NCI-H2171 treated with DMSO at 0.1 percent for 48 hours (cell line): ENCODE data around the gene EFTUD2.
"Not testable (repeated sequence)": the region's sequence is repeated elsewhere in the genome, so short reads cannot be mapped to it uniquely, and the experiment has no call there.

Experiments
- DNase-seq: peaks from one replicate; lab custom pipeline; 2025; lab: John Stamatoyannopoulos, UW

EFTUD2 gene

DNA sequence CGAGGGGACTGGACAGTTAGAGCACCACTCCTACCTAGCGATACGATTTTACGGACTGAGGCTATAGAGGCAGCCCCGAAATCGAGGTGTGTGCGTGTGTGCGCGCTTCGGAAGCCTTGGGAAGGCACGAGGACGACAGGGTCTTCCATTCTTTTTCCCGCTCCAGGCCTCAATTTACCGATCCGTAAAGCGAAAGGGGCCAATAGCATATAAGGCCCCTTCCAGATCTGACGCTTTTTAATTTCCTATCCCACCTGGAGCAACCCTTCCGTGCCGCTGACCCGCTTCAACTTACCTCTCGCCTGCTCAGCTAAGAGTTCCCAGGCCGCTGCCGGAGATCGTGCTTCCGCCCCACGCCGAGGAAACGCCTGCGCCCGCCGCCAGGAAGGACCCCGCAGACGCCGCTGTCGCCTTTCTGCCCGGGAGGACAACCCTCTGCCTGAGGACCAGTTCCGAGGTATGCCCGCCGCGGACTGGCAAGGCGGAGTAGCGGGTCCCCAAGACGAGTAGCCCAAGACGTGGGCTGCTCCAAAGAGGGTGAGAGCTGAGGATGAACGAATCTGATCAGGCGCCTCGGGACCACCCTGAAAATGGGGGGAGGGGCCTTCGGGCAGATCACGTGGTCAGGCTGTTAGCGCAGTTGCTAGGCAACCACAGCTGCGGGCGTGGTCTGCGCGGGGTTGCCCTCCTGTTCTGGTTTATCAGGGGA lies at the start of gene EFTUD2:
EFTUD2 (minus strand) TSS at position 372 of the 709 bp plus-strand sequence. CDS start 4,924 bp downstream, outside the sequence.
- peak; percentile 97 for DNase-seq

DNA sequence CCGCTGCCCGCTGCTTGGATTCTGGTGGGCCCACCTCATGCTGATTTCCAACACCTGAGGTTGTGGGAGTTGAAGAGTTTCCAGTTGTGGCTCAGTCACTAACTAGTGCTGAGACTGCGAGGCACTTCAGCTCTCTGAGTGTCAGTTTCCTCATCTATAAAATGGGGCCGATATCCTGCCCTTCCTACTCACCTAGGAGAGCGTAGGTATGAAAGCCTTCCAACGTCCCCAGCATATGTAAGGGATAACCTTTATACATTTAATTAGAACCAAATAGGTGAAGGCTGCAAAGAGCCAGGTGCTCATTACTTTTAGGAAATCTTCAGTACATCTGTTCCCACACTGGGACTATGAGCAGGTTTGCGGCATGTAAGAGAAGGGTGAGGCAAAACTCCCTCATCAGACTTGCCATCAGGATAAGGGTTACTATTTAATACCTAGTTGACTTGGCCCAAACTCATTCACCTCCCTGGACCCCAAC lies 49.1 kb upstream of the EFTUD2 start:
- DNase-seq = no peak

DNA sequence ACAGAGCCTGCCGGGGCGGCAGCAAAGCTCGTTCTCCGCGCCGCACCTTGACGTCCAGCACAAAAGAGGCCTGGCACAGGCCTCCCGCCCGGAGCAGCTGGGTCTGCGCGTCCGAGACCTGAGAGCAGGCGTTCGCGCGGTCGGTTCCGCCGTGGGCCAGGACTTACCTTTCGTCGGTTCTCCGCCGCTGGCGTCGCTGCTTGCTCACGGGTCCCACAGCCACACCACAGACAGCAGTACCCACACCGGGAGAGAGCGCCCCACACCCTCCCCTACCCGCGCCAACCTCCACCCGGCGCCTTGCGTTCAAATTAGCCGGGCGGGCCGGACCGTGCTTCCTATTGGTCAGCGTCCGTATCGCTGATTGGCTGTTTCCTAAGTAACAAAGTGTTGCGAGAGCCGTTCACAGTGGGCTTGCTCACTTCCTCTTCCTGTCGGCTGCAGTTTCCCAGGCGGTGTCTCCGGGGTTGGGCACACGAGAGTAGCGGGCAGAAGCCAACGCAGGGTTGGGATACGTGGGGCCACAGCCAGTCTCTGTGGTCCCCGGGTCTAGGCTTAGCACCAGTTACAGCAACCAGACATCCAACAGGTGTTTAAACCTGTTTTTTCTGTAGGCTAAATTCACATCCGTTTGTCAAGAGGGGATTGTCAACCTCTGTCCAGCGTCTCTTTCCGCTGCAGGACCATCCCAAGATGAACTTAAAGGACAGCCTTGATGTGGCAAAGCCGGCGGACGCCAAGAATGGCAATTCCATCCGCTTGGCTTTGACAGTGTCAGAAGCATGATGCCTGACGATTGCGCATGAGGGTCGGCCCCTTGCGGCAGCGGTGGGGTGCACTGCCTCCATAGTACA lies 48.4 kb upstream of the EFTUD2 start, which contains the start of gene KIF18B:
KIF18B (minus strand) TSS at position 313 of the 854 bp plus-strand sequence. CDS start 11,429 bp downstream, outside the sequence.
- DNase-seq = peak; percentile 98

DNA sequence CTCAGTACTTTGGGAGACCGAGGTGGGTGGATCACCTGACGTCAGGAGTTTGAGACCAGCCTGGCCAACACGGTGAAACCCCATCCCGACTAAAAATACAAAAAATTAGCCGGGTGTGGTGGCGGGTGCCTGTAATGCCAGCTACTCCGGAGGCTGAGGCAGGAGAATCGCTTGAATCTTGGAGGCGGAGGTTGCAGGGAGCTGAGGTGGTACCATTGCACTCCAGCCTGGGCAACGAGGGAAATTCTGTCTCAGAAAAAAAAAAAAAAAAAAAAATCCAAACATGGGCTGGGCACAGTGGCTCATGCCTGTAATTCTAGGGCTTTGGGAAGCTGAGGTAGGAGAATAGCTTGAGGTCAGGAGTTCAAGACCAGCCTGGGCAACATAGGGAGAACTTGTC lies 46.4 kb upstream of the EFTUD2 start:
- not testable (repeated sequence) for DNase-seq

DNA sequence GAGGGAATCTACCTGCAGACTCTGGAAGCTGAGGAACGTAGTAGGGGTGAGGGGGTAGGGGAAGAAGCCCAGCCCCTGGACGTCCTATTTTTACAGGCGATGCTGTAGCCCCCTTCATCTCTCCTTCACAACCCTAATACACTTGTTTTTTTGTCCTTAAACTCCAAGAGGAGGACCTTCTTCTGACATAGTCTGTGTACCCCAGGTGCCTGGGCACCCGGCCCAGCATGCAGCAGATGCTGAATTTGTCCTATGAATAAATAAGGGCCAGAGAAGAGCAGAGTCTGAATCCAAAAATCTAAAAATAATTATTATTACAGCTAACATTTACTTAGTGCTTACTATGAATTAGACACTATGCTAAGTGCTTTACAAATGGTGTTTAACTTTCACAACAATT lies 43.2 kb upstream of the EFTUD2 start:
- DNase-seq = no peak

DNA sequence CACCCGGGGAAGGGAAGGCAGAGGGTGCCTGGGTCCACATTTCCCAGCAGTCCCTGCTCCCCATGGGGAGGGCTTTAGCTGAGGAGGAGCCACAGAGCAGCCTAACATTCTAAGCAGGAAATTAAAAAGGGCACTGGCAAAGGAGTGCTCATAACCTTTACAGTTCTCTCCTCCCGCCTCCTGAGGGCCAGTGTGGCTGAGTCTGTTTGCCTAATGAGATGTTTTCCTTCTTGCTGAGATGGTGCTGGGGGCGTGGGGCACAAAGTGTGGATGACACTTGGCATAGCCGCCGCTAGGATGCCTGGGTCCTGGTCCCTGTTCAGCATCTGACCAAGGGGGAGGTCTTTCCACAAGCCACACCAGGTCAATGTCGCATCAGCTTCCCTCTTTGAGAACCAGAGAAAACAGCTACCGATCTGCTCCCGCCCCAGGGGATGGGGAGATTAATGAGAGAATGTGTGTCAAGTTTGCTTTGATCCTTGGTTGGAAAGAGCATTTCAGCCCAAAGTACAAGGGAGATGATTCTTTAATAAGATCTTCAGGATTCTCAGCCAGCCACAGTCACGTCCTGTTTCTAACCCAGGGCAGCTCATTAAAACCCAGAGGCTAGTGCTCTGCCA lies 42.6 kb upstream of the EFTUD2 start:
- no peak for DNase-seq

DNA sequence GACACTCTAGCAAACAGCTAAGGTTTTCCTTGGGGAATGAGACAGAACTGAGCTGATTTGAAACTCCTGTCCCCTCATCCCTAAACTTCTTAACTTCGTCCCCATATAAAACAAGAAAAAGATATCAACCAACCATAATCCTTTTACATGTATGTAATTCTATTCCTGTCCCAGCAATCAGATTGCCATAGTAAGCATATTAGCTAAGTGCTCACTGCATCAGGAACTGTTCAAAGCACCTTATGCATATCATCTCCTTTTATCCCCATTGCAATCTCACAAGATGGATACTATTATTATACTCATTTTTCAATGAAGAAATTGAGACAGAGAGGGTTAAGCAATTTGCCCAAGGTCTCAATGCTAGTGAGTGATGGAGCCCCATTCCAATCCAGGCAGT lies 41.5 kb upstream of the EFTUD2 start:
- DNase-seq = no peak

DNA sequence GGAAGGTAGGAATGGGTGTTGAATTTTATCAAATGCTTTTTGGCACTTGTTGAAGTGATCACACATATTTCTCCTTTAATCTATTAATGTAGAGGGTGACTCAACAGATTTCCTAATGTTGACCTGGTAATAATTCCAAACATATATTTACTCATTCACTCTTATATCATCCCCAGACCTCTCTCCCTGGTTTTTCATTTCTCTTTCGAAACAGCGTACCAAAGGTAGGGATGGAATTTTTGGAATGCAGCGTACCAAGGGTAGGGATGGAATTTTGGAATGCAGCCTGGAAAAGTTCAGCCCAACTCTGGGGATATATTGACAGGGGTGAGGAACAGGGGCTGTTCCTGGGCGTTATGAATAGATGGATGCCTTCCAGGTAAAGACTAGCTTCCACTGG lies 41.1 kb upstream of the EFTUD2 start:
- DNase-seq = no peak

DNA sequence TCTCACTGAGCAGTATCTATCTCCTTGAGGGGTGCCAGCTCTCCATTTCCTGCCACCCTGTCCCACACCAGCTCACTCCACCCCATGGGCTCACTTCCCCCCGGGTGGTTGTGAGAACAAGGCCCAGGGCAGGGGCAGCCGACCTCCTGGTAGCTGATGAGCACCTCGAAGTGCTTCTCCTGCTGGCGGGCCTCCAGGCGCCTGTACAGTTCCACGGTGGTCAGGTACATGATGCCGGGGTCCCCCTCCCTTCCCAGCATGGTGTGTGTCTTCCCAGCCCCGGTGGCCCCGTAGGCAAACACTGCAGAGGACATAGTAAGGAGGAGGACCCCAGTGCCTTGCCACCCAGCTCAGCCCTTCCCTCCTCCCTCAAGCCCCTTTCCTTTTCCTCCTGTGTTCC lies 35.9 kb upstream of the EFTUD2 start:
- DNase-seq = no peak

DNA sequence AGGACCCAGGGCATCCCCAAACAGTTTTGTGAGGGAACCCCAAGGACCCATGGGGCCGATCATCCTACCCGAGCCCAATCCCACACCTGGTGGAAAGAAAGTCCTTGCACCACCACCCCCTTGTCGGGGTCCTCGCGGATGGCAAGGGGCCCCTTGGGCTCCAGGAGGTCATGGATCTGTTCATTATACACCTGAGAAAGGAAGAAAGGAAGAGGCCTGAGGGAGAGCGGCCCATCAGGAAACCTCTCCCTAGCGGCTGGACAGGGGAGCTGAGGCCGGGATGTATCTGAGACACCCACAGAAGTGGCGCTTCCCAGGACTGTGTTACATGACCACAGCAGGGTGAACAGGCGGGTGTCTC lies 35.5 kb upstream of the EFTUD2 start:
- no peak for DNase-seq

DNA sequence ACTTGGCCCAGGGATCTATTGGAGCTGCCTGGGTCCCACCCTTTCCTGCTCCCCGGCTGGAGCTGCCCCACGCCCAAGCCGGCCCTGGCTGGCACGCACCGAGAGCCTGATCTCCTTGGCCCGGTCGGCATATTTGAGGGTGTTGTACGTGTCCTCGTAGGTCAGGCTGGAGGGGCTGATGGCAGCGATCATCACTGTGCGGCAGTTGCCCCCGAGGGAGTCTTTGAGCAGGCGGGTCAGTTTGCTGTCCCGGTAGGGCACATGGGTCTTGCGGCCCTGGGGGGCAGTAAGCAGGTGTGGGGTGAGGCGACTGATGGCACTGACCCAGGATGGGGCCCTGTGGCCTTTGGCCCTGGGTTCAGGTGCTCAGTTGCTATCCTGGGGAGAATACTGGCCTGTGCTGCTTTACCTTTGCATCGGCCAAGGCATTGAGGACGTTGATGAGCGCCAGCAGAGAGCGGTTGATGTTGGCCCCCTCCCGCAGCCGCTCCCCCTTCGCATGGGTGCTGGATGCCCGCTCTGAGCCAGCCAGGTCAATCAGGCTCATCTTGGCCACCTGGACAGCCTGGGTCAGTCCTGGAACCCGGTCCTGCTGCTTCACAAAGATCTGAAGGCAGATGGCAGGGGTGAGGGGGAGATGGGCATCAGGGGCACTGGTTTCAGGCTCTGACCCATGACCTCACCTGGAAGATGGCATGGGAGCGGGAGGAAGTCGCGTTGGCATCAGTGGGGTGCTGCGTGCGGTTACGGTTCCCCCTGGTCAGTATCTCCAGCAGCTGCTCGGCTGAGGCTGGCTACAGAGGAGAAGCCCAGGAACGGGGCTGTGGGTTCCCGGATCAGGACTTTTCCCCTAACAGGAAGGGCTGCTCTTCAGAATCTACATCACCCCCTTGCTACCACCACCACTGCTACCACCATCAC lies 34.8 kb upstream of the EFTUD2 start:
- DNase-seq = no peak

DNA sequence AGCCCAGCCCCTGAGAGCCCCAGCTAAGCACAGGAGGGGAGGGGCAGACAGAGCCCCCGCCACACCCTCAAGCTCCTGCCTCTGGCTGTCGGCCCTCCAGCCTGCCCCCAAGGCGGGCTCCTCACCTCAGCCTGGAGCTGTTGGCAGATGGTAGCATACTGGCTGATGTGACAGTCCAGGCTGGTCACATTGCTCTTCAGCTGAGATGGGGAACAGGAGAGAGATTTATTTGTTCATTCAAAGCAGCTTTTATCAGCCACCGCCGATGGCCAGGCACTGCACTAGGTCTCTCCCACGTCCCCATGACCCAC lies 33.5 kb upstream of the EFTUD2 start:
- no peak for DNase-seq

DNA sequence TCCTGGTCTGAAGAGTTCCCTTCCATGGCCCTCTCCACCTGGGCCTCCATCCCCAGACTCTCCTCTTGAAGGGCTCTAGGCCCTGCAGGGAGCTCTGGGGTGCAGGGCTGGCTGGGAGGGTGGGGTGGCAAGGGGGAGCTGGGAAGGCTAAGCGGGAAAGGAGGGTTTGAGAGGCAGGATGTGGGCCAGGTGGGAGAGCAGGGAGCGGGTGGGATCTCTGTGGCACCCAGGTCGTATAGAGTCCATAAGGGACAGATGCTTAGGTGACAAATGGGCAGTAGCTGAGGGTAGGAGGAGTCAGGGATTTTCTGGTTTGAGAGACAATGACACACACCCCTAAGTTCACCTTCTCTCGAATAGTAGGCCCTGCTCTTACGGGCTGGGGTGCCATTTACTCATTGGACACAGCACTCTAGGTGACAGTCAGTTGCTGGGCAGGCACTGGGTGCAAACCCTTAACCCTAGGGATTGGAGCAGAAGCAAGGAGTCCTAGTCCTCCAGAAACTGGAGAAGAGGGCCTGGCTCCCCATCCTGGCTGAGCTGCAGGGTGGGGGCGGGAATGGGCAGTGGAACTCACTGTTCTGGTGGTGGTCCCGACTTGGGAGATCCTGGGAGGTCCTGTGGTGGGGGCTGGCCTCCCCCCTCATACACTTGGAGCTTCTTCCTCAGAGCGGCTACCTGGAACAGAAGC lies 33.0 kb upstream of the EFTUD2 start:
- no peak for DNase-seq

DNA sequence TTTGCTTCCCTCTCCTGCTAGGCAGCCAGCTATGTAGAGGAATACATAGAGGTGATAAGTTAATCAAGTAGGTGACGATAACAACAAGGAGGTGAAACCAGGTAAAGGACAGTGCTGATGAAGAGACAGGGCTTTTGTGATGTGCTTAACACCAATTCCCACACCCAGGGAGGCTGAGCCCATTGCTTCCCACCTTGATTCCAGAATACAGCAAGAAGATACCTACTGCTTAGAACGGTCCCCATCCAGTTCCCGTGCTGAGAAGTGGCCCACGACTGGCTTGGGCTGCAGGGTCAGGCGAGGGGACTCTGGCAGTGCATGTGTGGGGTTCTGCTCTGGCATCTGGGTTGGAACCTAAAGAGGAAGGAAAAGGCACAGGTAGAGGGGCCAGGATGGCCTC lies 32.1 kb upstream of the EFTUD2 start:
- DNase-seq = no peak

DNA sequence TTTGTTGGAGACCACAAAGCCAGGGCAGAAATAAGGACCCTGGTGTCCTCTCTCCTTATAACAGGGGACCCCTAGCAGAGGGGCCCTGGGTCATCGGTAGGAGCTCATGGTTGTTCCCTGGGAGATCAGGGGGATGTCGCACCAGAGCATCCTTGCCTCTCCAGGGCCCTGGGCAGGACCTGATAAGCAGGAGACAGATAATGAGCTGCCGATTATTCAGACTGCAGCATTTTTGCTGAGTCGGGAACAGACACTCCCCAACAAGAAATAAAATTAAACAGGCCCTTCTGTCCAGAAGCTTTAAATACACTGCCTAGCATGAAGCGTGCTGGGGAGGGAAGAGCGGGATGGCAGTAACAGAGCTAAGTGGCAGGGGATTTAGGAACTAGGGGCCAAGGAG lies 31.4 kb upstream of the EFTUD2 start:
- DNase-seq = no peak

DNA sequence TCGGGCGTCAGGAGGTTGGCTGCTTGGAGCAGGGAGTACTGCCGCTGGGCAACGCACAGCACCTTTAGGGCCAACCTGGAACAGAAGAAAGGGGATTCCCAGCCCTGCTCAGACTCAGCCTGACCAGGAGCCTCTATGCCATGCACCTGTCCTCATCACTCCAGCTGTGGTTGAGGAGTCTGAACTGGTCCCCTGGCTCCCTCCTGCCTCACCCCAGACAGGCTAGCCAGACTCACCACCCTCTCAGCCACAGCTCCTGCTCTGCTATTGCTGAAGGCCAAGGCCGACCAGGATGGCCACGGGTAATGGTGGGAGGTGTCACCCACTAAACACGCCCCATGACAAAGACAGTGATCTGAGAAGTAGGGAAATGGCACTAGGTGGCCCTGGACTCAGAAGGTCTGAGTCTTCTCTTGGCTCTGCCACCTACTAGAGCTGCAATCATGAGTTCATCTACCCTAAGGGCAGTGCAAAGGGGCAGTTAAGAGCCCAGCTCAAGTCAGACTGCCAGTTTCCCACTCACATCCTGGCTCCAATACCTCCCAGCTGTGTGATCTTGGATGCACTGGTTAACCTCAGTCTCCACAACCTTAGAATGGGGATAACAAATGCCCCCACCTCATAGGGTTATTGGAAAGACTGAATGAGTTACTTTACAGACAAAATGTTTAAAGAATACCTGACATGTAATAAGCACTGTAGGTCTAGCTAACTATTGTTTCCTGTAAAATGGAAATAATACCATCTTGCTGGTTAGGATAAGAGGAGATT lies 29.9 kb upstream of the EFTUD2 start:
- DNase-seq = no peak

DNA sequence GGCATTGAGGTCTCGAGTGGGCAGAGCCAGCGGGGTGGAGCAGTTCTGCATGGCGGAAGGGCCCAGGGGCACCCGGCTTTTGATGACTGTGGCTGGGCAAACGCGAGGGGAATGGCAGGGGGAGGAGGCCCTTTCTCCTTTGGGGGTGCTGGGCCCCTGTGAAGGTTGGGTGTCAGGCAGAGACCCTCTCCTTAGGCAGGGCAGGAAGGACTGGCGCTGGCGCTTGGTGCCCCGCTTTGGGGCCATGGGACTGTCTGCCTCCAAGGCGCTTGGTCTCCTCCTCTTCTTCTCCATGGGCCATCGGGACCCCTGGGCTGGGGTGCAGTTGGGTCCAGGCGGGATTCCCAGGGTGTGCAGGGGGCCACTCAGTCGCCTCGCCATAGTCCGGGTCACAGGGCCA lies 28.9 kb upstream of the EFTUD2 start:
- DNase-seq = no peak

DNA sequence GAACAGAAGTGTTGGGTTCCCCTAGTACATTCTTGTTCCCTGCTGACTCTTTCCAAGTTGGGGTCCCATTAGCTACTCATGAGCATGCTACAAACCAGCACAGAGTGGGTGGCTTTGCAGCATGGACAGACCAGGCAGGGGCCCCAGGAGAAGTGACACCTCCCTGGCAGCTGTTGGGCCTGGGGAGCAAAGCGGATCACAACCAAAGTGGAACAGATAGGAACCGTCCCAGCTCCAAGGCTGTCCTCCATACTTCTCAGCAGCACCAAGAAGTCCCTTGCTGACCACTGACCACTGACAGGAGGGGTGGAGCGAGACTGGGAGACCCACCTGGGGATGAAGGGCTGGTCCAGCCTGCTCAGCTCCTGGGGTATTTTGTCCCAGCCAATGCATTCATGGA lies 28.5 kb upstream of the EFTUD2 start:
- DNase-seq = no peak

DNA sequence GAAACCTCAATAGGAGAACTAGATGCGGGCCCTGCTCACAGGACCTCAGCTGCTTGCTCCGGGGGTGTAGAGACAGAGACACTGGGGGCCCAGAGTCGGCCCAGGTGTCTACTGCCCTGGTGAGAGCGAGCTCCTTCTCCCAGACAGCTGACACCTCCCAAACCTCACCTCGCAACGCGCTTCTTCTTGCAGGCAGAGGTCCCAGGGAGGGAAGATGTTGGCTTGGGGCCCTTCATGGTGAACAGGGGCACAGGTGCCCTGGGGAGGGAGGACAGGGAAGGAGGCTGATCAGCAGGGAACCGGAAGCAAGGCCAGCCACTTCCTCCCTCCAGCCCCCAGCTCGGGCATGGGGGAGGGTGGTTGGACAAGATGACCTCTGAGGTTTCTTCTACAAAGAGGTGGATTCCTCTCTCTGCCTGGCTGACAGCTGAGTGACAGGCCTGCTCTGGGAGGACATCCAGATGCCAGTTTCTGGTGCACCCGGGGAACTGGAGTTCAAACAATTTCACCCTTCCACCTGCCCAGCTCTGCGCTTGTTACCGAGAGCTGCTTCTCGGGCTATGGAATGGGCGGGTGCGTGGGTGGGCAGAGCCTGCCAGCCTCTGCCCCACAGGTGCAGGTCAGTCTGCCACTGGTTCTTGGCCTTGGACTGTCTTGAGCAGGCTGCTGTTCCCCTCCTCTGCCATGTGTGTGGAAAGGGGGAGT lies 27.7 kb upstream of the EFTUD2 start:
- DNase-seq = no peak
